Uterus (tissue), 2 donors: ENCODE results near the gene MISP.

Experiments
- POLR2A ChIP-seq, 2 donors: fragments of 450-650 bp; IDR thresholded peaks; one replicate each; pipeline ENCODE4 v1.6.1; 2016; ENCODE audit warnings: antibody characterized with exemption in 2 of 2, mild to moderate bottlenecking in 1 of 2, moderate library complexity in 1 of 2
- TF ChIP-seq, protein P1 (sequence below), 4 experiments: fragments of 200-600 bp in 2 of 4; fragments of 450-650 bp in 2 of 4; sonication (generic) in 2 of 4; IDR thresholded peaks; one replicate each; pipeline ENCODE4 v1.5.1; 2016 to 2019; ENCODE audit warnings: antibody characterized with exemption in 4 of 4, mild to moderate bottlenecking in 2 of 4, moderate library complexity in 1 of 4

DNA sequence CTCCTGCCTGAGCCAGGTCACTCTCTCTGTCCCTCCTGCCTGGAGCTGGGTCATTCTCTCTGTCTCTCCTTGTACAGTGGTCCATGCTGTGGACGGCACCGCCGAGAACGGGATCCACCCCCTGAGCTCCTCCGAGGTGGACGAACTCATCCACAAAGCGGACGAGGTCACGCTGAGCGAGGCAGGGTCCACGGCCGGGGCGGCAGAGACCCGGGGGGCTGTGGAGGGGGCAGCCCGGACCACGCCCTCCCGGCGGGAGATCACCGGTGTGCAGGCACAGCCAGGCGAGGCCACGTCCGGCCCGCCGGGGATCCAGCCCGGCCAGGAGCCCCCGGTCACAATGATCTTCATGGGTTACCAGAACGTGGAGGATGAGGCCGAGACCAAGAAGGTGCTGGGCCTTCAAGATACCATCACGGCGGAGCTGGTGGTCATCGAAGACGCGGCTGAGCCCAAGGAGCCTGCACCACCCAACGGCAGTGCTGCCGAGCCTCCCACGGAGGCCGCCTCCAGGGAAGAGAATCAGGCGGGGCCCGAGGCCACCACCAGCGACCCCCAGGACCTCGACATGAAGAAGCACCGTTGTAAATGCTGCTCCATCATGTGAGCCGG lies 4.6 kb upstream of the MISP start:
- TF ChIP-seq, protein P1, sequence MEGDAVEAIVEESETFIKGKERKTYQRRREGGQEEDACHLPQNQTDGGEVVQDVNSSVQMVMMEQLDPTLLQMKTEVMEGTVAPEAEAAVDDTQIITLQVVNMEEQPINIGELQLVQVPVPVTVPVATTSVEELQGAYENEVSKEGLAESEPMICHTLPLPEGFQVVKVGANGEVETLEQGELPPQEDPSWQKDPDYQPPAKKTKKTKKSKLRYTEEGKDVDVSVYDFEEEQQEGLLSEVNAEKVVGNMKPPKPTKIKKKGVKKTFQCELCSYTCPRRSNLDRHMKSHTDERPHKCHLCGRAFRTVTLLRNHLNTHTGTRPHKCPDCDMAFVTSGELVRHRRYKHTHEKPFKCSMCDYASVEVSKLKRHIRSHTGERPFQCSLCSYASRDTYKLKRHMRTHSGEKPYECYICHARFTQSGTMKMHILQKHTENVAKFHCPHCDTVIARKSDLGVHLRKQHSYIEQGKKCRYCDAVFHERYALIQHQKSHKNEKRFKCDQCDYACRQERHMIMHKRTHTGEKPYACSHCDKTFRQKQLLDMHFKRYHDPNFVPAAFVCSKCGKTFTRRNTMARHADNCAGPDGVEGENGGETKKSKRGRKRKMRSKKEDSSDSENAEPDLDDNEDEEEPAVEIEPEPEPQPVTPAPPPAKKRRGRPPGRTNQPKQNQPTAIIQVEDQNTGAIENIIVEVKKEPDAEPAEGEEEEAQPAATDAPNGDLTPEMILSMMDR (IDR thresholded peaks at IDR 0.05), result no peak
- no peak for TF ChIP-seq POLR2A (IDR thresholded peaks at IDR 0.05)
